Stimulated activated CD4-positive, alpha-beta T cell treated with anti-CD3 and anti-CD28 coated beads, Interleukin-1b, Interleukin-23, amount 100 ng/mL, for 48 hours (primary cell): ENCODE data around the gene NPAS4.
"Not testable (repeated sequence)": the region's sequence is repeated elsewhere in the genome, so short reads cannot be mapped to it uniquely, and the experiment has no call there.

Experiments used
- DNase-seq: peaks from one replicate; pipeline ENCODE4 v3.0.0-alpha.2; 2020

The NPAS4 gene

GRCh38 chr11:66459138-66459778 is 38.4 kb downstream of the NPAS4 start:
- no peak for DNase-seq

GRCh38 chr11:66462010-66462409 is 41.2 kb downstream of the NPAS4 start:
- no peak for DNase-seq

- no peak for DNase-seq
These were observed 42.1 kb downstream of the NPAS4 start for GRCh38 chr11:66462911-66463310.

GRCh38 chr11:66464116-66464515 is 43.3 kb downstream of the NPAS4 start:
- not testable (repeated sequence) for DNase-seq

GRCh38 chr11:66464916-66465315 is 44.1 kb downstream of the NPAS4 start:
- DNase-seq = no peak

GRCh38 chr11:66465373-66466224 is 44.8 kb downstream of the NPAS4 start:
- no peak for DNase-seq

GRCh38 chr11:66466225-66467033 is 45.6 kb downstream of the NPAS4 start, which contains the start of gene PELI3:
PELI3 (plus strand) TSS chr11:66466905; CDS start chr11:66468129, 1,224 bp downstream.
- peak; percentile 92 for DNase-seq

GRCh38 chr11:66467034-66467659 is 46.3 kb downstream of the NPAS4 start:
- DNase-seq = peak; percentile 41

- no peak for DNase-seq
These were observed 46.9 kb downstream of the NPAS4 start for GRCh38 chr11:66467756-66468155.

- no peak for DNase-seq
These were observed 47.9 kb downstream of the NPAS4 start for GRCh38 chr11:66468691-66469090.

- DNase-seq = no peak
These were observed 48.6 kb downstream of the NPAS4 start for GRCh38 chr11:66469441-66469840.

- DNase-seq = no peak
These were observed 49.2 kb downstream of the NPAS4 start for GRCh38 chr11:66470015-66470414.

GRCh38 chr11:66471142-66471541 is 50.3 kb downstream of the NPAS4 start:
- no peak for DNase-seq

- no peak for DNase-seq
These were observed 51.2 kb downstream of the NPAS4 start for GRCh38 chr11:66472054-66472453.

- no peak for DNase-seq
These were observed 52.3 kb downstream of the NPAS4 start for GRCh38 chr11:66473167-66473566.

GRCh38 chr11:66473608-66474515 is 53.0 kb downstream of the NPAS4 start:
- DNase-seq = no peak

GRCh38 chr11:66475349-66476172 is 54.7 kb downstream of the NPAS4 start:
- no peak for DNase-seq
